ENCODE data around the gene RABGGTA. TPM values are rescaled to one million over a fixed set of nuclear protein-coding genes. Genes with fewer than 3 reads are reported as not detected.

Gene RABGGTA
- total and polyA plus RNA-seq, 10 of the 15 experiments (the other 5 are each of a cell fraction or from before 2014, with no cell fraction given): 19.1 to 75.6 (median 46.9) TPM

- TF ChIP-seq NRF1 (conservative IDR thresholded peaks at IDR 0.05; ENCODE audit: low read depth, low read length) (no peak), POLR2AphosphoS5 (IDR thresholded peaks at IDR 0.05; ENCODE audit: low read length) (no peak), CBX5 (IDR thresholded peaks at IDR 0.05; ENCODE audit: low read depth) (no peak), MTA3 (IDR thresholded peaks at IDR 0.05; ENCODE audit: borderline replicate concordance, low read length) (no peak; the same call in 1 of the 2 replicates), SPI1 (IDR thresholded peaks at IDR 0.05; ENCODE audit: borderline replicate concordance, insufficient read depth, low read depth, low read length) (peak; percentile 99), NFXL1 (IDR thresholded peaks at IDR 0.05; ENCODE audit: borderline replicate concordance) (no peak), JUND (IDR thresholded peaks at IDR 0.05; ENCODE audit: low read depth, low read length) (peak; percentile 78; the same call in 1 of the 2 replicates), SMAD5 (IDR thresholded peaks at IDR 0.05; ENCODE audit: low read depth) (no peak), CHD1 (IDR thresholded peaks at IDR 0.05; ENCODE audit: low read depth, low read length) (no peak), RAD21 (IDR thresholded peaks at IDR 0.05; ENCODE audit: insufficient read depth, low read depth, low read length) (no peak), SMAD1 (IDR thresholded peaks at IDR 0.05; ENCODE audit: low read depth, partially characterized antibody) (peak; percentile 33), ZNF592 (IDR thresholded peaks at IDR 0.05) (no peak), NFYA (IDR thresholded peaks at IDR 0.05; ENCODE audit: borderline replicate concordance, low read depth, low read length) (no peak), KAT2A (conservative IDR thresholded peaks at IDR 0.05; ENCODE audit: control insufficient read depth, low read depth, low read length) (no peak), ETV6 (conservative IDR thresholded peaks at IDR 0.05 in 1 of 2, IDR thresholded peaks at IDR 0.05 in 1 of 2; ENCODE audit: borderline replicate concordance in 1 of 2, low read depth in 1 of 2) (peak in 1 of 2 experiments; percentile 88; a peak in 2 of 4 replicates), EZH2 (IDR thresholded peaks at IDR 0.05; ENCODE audit: borderline replicate concordance, control insufficient read depth, low read depth, low read length) (no peak), SIN3A (IDR thresholded peaks at IDR 0.05; ENCODE audit: low read depth, low read length) (no peak), NBN (IDR thresholded peaks at IDR 0.05) (peak; percentile 90), ZBTB33 (IDR thresholded peaks at IDR 0.05) (no peak), ZNF274 (IDR thresholded peaks at IDR 0.05; ENCODE audit: insufficient read depth, insufficient read length) (no peak), CBX3 (IDR thresholded peaks at IDR 0.05; ENCODE audit: borderline replicate concordance, low read depth) (no peak), RCOR1 (conservative IDR thresholded peaks at IDR 0.05; ENCODE audit: low read depth, low read length) (no peak), USF1 (IDR thresholded peaks at IDR 0.05; ENCODE audit: borderline replicate concordance, extremely low read length, insufficient read depth, low read depth, low read length) (no peak), MTA2 (IDR thresholded peaks at IDR 0.05; ENCODE audit: low read depth) (peak; percentile 92), YY1 (IDR thresholded peaks at IDR 0.05; ENCODE audit: low read depth, low read length) (no peak), POU2F2 (IDR thresholded peaks at IDR 0.05; ENCODE audit: borderline replicate concordance, low read depth, low read length) (no peak)
These were observed 2.7 kb upstream of the RABGGTA start (continued) for GRCh38 chr14:24274101-24274543.

Measured in GM12878 (cell line).